GM19372 (cell line): ENCODE results near the gene LGALS9C.
"Not testable (repeated sequence)": the region's sequence is repeated elsewhere in the genome, so short reads cannot be mapped to it uniquely, and the experiment has no call there.

Experiments used
- ATAC-seq: cut with Tn5 transposase; IDR thresholded peaks from one replicate; pipeline ENCODE4 v1.9.1; 2021; ENCODE audit warnings: mild to moderate bottlenecking, low read depth, moderate library complexity; ENCODE audit not compliant: unreplicated experiment

LGALS9C gene

DNA sequence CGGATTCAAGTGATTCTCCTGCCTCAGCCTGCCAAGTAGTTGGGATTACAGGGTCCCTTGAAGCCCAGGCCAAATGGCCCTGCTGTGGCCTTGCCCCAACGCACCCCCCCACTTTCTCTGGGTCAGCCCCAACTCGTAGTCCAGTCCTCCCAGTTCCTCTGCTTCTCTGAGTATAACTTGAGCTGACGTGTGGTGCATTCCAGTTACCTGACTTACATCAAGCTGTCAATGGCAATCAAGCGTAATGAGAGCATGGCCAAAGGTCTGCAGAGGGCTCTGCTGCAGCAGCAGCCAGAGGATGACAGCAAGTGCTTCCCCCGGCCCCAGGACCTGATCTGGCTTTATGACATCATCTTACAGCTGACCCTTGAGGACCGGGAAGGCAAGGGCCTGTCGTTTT lies 50.8 kb downstream of the LGALS9C start:
- ATAC-seq = not testable (repeated sequence)

DNA sequence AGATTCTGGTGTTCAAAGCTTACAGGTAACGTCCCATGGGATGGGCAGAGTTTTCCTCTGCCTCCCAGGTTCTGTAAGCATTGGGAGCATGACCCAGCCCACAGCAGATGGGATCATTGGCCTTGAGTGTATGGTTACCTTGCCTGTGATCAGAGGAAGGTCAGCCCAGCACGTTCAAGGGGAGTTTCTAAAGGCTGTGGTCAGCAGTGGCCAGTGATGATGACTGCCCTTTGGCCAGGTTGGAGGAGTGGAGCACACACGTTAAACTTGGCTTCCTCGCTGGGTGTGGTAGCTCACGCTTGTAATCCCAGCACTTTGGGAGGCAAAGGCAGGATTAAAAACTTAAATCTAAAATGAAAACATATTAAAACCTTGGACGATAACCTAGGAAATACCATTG lies 51.8 kb downstream of the LGALS9C start:
- not testable (repeated sequence) for ATAC-seq

DNA sequence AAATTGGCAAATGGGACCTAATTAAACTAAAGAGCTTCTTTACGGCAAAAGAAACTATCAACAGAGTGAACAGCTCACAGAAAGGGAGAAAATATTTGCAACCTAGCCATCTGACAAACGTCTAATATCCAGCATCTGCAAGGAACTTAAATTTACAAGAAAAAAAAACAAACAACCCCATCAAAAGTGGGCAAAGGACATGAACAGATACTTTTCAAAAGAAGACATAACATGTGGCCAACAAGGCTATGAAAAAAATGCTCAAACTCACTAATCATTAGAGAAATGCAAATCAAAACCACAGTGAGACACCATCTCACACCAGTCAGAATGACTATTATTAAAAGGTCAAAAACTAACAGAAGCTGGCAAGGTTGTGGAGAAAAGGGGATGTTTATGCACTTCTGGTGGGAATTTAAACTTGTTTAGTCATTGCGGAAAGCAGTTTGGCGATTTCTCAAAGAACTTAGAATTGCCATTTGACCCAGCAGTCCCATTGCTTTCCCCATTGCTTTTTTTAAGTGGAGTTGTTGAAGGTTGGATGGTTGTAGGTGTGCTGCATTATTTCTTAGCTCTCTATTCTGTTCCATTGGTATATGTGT lies 52.4 kb downstream of the LGALS9C start:
- ATAC-seq = not testable (repeated sequence)

DNA sequence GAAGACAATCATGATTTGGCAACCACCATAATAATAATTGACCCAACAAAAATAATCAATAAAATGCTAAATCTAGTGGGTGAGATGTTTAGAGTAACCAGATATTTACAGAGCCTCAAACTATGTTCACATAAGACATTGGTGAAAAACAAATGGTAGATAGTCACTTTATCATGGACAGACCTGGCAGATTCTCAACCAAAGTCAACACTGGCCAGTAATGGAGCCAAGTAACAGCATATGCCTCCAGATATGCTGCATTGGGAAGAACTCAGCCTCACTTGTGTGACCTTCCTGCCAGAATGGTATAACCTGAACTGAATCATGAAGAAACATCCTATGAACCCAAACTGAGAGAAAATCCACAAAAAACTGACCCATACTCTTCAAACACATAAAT lies 53.8 kb downstream of the LGALS9C start:
- ATAC-seq = not testable (repeated sequence)

DNA sequence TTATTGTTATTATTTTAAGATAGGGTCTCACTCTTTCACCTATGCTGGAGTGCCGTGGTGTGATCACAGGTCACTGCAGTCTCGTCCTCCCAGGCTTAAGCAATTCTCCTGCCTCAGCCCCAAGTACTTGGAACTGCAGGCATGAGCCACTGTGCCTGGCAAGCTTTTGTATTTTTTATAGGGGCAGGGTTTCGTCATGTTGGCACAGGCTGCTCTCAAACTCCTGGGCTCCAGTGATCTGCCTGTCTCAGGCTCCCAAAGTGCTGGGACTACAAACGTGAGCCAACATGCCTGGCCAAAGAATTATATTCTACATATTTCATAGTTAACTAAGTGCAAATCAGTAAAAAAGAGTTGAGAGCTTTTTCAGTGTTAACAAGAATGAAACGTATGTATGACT lies 65.6 kb downstream of the LGALS9C start:
- ATAC-seq = not testable (repeated sequence)

DNA sequence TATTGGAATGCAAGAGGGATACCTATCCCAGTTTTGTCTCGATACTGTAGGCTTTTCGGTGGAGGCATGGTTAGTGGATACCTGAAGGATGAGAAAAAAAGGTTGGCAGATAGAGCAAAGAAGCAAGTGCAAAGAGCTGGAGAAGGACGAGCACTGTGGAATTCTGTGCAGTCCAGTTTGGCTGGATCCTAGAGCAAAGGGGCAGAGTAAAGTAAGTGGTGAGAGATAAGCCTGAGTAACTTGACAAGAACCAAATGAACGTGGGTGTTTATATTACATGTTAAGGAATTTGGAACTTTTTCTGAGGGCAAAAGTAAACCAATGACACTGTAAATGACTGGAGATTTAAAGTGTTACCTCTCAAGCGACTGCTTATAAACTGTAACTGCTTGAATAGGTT lies 66.3 kb downstream of the LGALS9C start:
- not testable (repeated sequence) for ATAC-seq
